GM10847 (cell line): ENCODE results near the gene C18orf32.

Experiments
- POLR2A ChIP-seq: IDR thresholded peaks from 2 replicates; pipeline ENCODE4 v1.6.1; 2011; ENCODE audit not compliant: insufficient read length; ENCODE audit errors: extremely low read depth

C18orf32 gene

DNA sequence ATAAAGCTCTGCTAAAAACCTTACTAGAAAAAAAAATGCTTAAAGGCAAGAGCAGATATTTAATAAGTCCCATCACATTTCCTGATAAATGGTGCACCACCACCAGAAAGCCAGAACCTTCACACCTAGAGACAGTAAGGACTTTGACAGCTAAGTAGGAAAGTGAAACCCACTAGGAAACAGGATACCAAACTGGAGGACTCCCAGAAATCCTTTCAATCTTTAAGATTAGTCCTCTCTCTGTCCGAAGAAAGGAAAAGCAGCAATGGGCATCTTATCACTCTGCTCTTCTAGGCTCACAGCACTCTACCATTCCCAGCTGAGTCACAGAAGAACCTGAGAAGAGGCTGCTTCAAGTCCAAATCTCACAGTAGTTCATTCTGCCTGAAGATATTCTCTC is 30.2 kb downstream of the C18orf32 start:
- no peak for TF ChIP-seq POLR2A

DNA sequence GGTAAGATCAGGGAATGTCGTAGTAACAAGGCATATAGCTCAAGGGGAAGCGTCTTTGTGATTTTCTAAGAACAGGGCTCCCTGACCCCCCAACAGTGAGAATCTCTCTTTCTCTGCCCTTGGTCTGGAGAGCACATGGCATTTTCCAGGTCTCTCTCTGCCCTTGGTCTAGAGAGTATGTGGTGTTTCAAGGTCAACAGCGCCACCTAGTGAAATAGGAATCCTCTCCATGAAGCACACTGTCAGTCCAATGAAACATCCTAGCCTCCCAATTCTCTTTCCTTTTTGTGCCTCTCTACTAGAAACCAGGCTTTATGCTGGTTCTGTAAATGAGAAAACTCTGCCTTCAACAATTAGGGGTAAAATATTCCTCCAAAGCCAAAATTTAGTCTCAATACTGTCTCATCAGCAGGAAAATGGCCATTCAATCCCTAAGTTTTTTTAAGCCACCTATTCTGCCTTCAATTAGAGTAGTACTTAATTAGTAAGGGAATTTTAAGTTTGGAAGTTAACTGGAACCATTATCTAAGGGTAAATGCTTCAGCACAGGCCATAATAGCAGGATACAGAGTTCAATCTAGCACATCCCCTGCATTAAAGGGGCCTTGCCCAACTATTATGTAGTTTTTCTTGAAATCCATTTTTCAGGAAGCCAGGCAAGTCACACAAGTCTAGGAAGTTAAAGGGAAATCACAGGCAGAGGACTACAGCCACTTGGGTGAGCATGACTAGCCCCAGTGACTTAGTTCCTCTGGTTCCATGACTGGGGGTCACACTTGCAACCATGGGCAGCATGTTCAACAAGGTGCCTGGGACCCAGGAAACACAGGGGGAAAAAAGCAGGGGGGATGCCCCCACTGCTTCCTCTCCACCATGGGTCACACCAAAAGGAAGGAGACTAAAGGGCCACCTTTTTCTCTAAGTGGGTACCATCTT is 39.0 kb downstream of the C18orf32 start:
- TF ChIP-seq POLR2A: no peak

DNA sequence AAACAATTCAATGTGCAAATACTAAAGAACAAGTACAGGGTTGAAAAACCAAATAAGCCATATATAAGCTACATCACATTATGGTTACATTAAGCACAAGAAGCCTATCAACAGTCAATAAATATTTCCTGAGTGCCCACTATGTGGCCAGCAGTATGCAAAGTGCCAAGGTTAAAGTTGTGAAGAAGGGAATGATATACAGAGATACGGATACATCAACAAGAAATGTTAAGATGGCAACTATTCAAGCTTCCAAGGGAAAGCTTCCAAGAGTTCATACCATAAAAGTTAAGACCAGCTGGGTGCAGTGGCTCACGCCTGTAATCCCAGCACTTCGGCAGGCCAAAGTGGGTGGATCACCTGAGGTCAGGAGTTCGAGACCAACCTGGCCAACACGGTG is 40.6 kb downstream of the C18orf32 start:
- TF ChIP-seq POLR2A: no peak

DNA sequence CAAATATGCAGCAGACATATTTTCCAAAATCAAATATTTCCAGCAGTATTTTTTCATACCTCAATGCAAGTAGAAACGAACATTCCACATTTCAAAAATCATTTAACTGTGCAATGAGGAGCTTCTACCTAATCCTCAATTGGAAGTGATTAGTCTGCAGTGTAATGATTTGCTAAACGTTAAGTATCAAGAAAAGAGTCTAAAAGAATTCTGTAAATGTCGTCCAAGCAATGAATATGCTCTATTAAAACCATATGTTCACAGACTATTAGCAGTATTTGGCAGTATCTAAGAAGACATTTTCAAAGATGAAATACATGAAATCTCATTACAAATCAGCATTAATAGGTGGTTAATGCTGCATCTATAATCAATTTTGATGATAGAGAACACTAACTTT is 42.5 kb downstream of the C18orf32 start:
- TF ChIP-seq POLR2A: no peak

DNA sequence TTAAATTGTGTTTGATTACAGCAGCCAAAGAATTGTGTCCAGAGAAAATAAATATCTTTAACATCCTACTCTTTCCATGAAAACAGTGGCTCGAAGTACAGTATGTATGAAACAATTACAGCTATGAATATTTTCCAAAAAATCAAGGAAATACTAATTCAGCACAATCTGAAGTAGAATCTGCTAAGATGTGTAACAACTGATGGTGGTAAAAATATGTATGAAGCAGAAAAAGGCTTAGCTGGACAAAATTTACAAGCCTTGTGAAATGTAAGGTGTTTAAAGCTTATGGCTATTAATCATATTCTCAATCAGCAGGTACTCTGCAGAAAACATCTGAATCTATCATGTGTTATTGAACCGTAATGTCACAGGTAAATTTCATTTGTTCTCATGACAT is 43.2 kb downstream of the C18orf32 start:
- no peak for TF ChIP-seq POLR2A

DNA sequence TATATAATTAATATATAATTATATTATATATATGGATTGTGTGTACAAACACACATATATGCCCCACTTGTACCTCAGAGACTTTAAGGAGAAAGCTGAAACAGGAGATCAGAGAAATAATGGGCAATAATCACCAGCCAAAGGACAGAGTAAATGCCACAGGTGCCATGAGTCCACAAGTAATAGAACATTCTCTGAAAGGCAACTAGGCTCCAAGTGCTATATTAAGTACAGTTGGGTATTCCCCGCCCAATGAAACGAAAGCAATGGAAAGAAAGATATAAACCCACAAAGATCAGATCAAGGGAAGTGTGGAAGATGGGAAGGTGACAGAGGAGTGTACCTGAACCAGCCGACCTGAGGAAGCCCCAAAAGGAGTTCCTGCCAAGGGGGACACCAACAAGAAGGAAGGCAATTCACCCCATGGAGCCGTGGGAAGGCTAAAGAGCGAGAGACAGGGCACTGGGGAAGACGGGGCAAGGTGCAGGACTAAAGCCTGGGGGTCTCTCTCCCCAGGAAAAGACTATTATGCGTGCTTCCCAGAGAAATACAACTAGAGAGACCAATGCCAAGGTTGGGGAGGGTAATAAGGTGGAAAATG is 45.6 kb downstream of the C18orf32 start:
- TF ChIP-seq POLR2A: no peak

DNA sequence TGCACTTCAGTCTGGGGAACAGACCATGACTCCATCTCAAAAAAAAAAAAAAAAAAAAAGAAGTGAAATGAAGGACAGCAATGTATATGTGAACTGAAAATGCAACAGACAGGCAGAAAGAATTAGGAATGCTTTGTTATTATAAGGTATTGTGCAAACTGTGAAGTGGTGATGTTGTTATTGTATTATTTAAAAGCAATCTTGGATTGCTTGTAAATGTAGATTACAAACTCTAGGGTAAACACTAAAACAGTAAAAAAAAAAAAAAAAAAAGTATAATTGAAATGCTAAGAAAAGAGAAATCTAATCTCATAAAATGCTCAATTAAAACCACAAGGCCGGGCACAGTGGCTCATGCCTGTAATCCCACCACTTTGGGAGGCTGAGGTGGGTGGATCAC is 51.9 kb downstream of the C18orf32 start:
- no peak for TF ChIP-seq POLR2A

DNA sequence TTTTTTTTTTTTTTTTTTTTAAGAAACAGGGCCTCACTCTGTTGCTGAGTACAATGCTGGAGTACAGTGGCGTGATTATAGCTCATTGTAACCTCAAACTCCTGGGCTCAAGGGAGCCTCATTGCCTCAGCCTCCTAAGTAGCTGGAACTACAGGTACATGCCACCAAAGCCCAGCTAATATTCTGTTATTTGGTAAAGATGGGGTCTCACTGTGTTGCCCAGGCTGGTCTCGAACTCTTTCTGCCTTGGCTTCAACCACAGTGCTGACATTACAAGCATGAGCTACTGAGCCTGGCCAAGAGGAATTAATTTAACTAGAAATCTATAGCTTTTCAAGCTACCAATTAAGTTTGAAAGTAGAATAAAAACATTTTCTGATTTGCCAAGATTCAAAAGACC is 54.4 kb downstream of the C18orf32 start:
- TF ChIP-seq POLR2A: no peak

DNA sequence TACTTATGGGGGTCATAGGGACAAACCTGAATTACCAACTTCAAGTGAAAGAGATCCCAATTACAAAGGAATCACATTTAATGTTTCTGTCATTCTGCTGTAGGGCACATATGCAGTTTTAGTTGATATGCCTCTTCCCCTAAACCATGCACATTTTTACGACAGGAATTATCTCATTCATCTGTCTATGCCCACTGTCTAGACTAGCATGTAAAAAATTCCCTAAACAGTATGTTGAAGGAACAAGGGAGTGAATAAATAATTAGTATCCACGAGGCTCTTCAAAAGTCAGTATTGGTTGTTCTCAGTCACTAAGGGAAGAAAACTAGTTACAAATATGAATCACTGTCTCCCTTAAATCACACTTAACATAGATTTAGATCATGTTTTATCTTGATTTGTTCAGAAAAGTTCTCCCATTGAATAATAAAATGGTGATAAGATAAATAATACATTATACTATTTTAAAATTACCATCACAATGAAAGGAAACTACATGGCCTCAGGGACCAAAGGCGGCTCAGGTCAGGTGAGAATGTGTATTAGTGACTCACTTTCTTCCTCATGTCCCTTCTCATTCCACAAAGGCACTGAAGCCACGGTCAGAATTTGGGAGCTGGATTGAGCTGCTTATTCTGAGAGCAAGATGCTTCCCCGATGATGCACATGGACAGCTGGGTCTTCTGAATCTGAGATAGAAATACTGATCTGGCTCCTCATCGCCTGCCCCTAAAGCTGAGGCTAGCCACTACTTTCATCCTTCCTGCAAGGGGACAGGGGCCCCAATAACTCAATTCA is 55.7 kb downstream of the C18orf32 start:
- no peak for TF ChIP-seq POLR2A
